Natural killer cell (primary cell): ENCODE data around the gene BOK. TPM values are rescaled to one million over a fixed set of nuclear protein-coding genes. Genes with fewer than 3 reads are reported as not detected.

Experiments used
- ATAC-seq, 3 donors: fragments of 150-1000 bp in 2 of 3; fragments of 200-7000 bp in 1 of 3; cut with Tn5 transposase; 1 replicate in 1 of 3; 2 replicates in 2 of 3; pipeline ENCODE4 v1.10.0; 2021; ENCODE audit warnings: mild to moderate bottlenecking in 2 of 3, moderate library complexity in 2 of 3
- DNase-seq, 2 donors: peaks; one replicate each; pipeline versions ENCODE4 v3.0.0 to v3.0.0-alpha.2; 2013 to 2021; ENCODE audit warnings: mixed read lengths in 1 of 2
- H3K27ac ChIP-seq: one replicate; pipeline ENCODE4 v1.5.1; 2013; ENCODE audit warnings: mild to moderate bottlenecking, low read length
- H3K27me3 ChIP-seq: one replicate; pipeline ENCODE4 v1.6.1; 2013; ENCODE audit warnings: low read length; ENCODE audit not compliant: control insufficient read depth, insufficient read depth
- H3K36me3 ChIP-seq: one replicate; pipeline ENCODE4 v1.6.1; 2013; ENCODE audit warnings: low read length; ENCODE audit not compliant: control insufficient read depth, insufficient read depth
- H3K4me1 ChIP-seq: one replicate; pipeline ENCODE4 v1.6.1; 2013; ENCODE audit warnings: low read length; ENCODE audit not compliant: control insufficient read depth, insufficient read depth
- H3K4me3 ChIP-seq: one replicate; pipeline ENCODE4 v1.5.1; 2013; ENCODE audit warnings: low read length
- H3K9me3 ChIP-seq: one replicate; pipeline ENCODE4 v1.6.1; 2013; ENCODE audit warnings: low read length; ENCODE audit not compliant: control insufficient read depth, insufficient read depth
- H3K27ac Mint-ChIP-seq, 2 donors: one replicate each; pipeline ENCODE4 v1.8.0; 2022; ENCODE audit warnings: mild to moderate bottlenecking in 2 of 2, mixed read lengths in 2 of 2, moderate library complexity in 1 of 2
- H3K27me3 Mint-ChIP-seq, 2 donors: one replicate each; pipeline ENCODE4 v1.8.0; 2022; ENCODE audit warnings: low read depth in 2 of 2, mixed read lengths in 2 of 2
- H3K36me3 Mint-ChIP-seq: one replicate; pipeline ENCODE4 v1.8.0; 2022; ENCODE audit warnings: mixed read lengths
- H3K4me1 Mint-ChIP-seq, 2 donors: one replicate each; pipeline ENCODE4 v1.8.0; 2022; ENCODE audit warnings: mixed read lengths in 2 of 2
- H3K4me3 Mint-ChIP-seq: one replicate; pipeline ENCODE4 v1.8.0; 2022; ENCODE audit warnings: mild to moderate bottlenecking, moderate library complexity, mixed read lengths
- H3K9me3 Mint-ChIP-seq, 2 donors: one replicate each; pipeline ENCODE4 v1.8.0; 2022; ENCODE audit warnings: mixed read lengths in 2 of 2
- WGBS: methylation state at CpG from one replicate; pipeline ENCODE4 v1.1.7; 2013; ENCODE audit warnings: missing lambda C conversion rate; ENCODE audit not compliant: insufficient coverage; 5-methylcytosine and 5-hydroxymethylcytosine counted together
- intact Hi-C: fragments of 100-400 bp; cut with micrococcal nuclease; formaldehyde crosslinking; loops from one replicate; pipeline ENCODE4 v1.14.2; 2022
- total RNA-seq, 4 donors: library from RNA; stranded (reverse); fragments of 120-200 nt in 1 of 4; gene quantifications; one replicate each; pipeline versions ENCODE4 v1.2.3 to v1.2.4, GENCODE V29; 2013 to 2022
- TF ChIP-seq, protein P1 (sequence below): fragments of 200-600 bp; IDR thresholded peaks from one replicate; pipeline ENCODE4 v1.8.0; 2022; ENCODE audit warnings: antibody characterized with exemption

BOK gene, protein sequence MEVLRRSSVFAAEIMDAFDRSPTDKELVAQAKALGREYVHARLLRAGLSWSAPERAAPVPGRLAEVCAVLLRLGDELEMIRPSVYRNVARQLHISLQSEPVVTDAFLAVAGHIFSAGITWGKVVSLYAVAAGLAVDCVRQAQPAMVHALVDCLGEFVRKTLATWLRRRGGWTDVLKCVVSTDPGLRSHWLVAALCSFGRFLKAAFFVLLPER
- total RNA-seq, result 10 to 100 TPM; 11.0 to 23.7 (median 19.6) TPM
- 9.1 TPM for total RNA-seq (2013)

DNA sequence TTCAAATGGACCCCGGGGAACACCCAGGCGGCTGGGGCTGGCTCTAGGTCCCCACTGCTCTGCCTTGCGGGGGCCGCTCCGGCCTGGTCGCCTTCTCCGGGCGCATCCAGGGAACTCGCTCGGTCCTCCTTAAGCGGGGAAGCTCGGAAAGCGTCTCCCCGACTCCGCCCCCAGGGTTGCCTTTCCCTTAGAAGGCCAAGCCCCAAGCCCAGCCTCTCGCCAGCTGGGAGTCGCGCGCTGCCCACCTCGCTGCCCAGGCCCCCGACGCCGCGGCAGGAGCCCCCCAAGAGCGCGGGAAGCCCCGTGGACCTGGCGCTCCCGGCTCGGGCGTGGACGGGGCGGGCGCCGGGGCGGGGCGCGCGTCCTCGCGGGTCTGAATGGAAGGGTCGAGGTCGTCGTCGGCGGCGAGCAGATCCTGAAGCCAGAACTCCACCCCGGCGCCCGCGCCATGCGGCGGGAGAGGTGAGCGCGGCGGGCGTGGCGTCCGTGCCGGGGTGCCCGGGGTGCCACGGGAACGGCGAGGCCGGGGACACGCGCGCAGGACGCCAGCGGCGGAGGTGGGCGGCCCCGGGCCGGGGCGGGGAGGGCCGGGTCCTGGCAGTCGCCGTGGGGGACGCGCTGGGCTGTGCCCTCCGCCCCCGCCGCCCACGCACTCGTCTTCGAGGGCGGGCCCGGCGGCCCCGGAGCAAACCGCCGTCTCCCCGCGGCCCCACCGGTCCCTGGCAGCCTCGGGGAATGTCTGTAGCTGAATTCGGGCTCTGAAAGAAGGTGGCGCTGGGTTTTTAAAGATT is at the start of gene BOK:
Gene BOK (plus strand): TSS at position 214 of the 791 bp plus-strand sequence. CDS start 739 bp downstream, outside the sequence.
- H3K4me3 ChIP-seq, result peak within 1 kb of the TSS; percentile 32
- Mint-ChIP-seq H3K36me3 (peaks cover 9% of the 10 kb centered on the region), H3K4me1 (peaks cover 5 to 14% of the 10 kb centered on the region in 2 donors), H3K27me3 (peaks cover 12 to 16% of the 10 kb centered on the region in 2 donors), H3K27ac (no peak within 1 kb of the TSS), H3K9me3 (peaks cover 0 to 4% of the 10 kb centered on the region in 2 donors), H3K4me3 (peak within 1 kb of the TSS; percentile 86)
- DNase-seq, result no peak
- intact Hi-C loops, result no loop called here
- H3K27ac ChIP-seq, result no peak within 1 kb of the TSS
- H3K27me3 ChIP-seq, result peaks cover 13% of the 10 kb centered on the region
- H3K36me3 ChIP-seq, result no peaks in the 10 kb centered on the region
- H3K9me3 ChIP-seq, result peaks cover 3% of the 10 kb centered on the region
- H3K4me1 ChIP-seq, result peaks cover 14% of the 10 kb centered on the region
- WGBS, result 3% methylated on average over 98 of the region's 98 CpGs
- TF ChIP-seq, protein P1, sequence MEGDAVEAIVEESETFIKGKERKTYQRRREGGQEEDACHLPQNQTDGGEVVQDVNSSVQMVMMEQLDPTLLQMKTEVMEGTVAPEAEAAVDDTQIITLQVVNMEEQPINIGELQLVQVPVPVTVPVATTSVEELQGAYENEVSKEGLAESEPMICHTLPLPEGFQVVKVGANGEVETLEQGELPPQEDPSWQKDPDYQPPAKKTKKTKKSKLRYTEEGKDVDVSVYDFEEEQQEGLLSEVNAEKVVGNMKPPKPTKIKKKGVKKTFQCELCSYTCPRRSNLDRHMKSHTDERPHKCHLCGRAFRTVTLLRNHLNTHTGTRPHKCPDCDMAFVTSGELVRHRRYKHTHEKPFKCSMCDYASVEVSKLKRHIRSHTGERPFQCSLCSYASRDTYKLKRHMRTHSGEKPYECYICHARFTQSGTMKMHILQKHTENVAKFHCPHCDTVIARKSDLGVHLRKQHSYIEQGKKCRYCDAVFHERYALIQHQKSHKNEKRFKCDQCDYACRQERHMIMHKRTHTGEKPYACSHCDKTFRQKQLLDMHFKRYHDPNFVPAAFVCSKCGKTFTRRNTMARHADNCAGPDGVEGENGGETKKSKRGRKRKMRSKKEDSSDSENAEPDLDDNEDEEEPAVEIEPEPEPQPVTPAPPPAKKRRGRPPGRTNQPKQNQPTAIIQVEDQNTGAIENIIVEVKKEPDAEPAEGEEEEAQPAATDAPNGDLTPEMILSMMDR, result no peak
- ATAC-seq, result peak; percentile 52 to 72 (median 62)

DNA sequence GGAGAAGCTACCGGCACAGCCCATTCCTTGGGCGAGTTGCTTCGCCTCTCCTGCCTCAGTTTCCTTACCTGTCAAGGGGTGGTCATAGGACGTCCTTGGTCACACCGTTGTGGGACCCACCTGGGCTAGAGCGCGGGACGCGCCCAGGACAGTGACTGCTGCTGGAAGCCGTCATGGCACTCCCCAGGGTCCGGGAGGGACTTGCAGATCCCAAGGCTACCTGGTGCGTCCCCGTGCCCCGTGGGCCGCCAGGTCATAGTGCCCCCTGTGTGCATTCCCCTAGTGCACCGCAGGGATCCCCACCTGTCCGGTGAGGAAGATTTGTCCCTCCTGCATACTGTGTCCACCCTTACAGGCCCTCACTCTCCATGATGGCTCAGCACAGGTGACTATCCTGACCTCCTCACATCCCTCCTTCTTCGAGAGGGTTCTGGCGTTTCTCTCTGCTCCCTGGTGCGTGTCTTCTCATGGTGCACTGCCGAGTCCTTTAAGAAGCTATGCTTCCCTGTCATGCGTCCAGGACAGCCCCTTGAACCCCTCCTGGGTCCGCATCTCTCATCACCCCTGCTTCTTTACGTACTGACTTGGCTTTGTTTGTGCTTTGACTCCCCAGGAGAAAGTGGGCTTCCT is 49.3 kb upstream of the BOK start:
- Mint-ChIP-seq H3K27me3 (peaks cover 0 to 3% of the 10 kb centered on the region in 2 donors), H3K9me3 (no peaks in the 10 kb centered on the region), H3K27ac (peak overlapping the region; percentile 80 to 82), H3K36me3 (no peaks in the 10 kb centered on the region), H3K4me3 (peak overlapping the region; percentile 82), H3K4me1 (peaks cover 7 to 31% of the 10 kb centered on the region in 2 donors)
- ATAC-seq (no peak), DNase-seq (no peak)
- Histone ChIP-seq H3K27ac (peak overlapping the region; percentile 83), H3K27me3 (no peaks in the 10 kb centered on the region), H3K36me3 (no peaks in the 10 kb centered on the region), H3K4me1 (peaks cover 24% of the 10 kb centered on the region), H3K4me3 (peak overlapping the region; percentile 70), H3K9me3 (no peaks in the 10 kb centered on the region)
- TF ChIP-seq, protein P1, result no peak
- WGBS, result 38% methylated on average over 24 of the region's 24 CpGs
- intact Hi-C loops, result loop anchor here (5.0 kb wide), 2 partner anchors 128 to 192 kb away; partner anchors contain the start of genes ATG4B, HDLBP, SEPTIN2 and THAP4

DNA sequence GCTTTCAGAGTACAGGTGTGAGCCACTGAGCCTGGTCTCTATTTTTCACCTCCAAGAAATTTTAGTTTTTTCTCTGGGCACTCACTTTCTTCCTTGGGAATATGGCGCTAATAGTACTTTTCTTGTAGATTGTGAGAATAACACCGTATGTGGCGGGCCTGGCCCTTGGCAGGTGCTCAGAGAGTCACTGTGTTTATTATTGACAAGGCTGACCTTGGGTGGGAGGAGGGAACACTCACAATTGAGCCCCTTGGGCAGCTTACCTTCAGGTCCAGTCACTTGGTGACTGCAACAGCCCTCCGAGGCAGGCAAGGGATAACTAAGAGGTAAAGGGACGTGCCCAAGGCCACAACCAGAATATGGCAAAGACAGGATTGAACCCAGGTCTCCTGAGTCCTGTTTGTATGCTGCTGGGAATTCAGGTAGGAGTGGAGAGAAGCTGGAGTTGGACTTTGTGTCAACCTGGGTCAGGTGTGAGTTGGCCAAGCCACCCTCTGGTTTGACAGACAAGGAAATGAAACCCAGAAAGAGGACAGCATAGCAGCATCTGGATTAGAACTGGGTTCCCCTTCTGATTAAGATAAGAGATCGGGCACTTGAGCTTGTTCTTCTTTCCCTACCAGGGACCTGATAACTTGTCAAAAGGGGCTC is 47.3 kb upstream of the BOK start:
- Mint-ChIP-seq H3K27ac (no peak overlapping the region), H3K4me1 (peaks cover 20 to 29% of the 10 kb centered on the region in 2 donors), H3K9me3 (no peaks in the 10 kb centered on the region), H3K36me3 (no peaks in the 10 kb centered on the region), H3K27me3 (peaks cover 0 to 3% of the 10 kb centered on the region in 2 donors), H3K4me3 (peak overlapping the region; percentile 62)
- no peak overlapping the region for H3K4me3 ChIP-seq
- H3K4me1 ChIP-seq, result peaks cover 22% of the 10 kb centered on the region
- no peaks in the 10 kb centered on the region for H3K9me3 ChIP-seq
- H3K36me3 ChIP-seq, result no peaks in the 10 kb centered on the region
- no peak overlapping the region for H3K27ac ChIP-seq
- WGBS, result 96% methylated on average over 6 of the region's 6 CpGs
- intact Hi-C loops, result no loop called here
- no peaks in the 10 kb centered on the region for H3K27me3 ChIP-seq
- no peak for ATAC-seq
- TF ChIP-seq, protein P1, result no peak
- DNase-seq, result no peak
